KMS-11 (cell line): ENCODE results near the gene UTP25.

Experiments used
- H2AFZ ChIP-seq: fragments of 200-600 bp; sonication (generic); 2 replicates; pipeline ENCODE4 v1.6.1; 2016; ENCODE audit warnings: antibody characterized with exemption, mixed run types, low read depth
- H3K27ac ChIP-seq: fragments of 200-600 bp; sonication (generic); 2 replicates; pipeline ENCODE4 v1.6.1; 2016; ENCODE audit warnings: mild to moderate bottlenecking, mixed run types
- H3K27me3 ChIP-seq: fragments of 200-600 bp; sonication (generic); 2 replicates; pipeline ENCODE4 v1.6.1; 2017; ENCODE audit warnings: mild to moderate bottlenecking, low read depth, mixed run types, moderate library complexity; ENCODE audit not compliant: insufficient read depth
- H3K36me3 ChIP-seq: fragments of 200-600 bp; sonication (generic); 2 replicates; pipeline ENCODE4 v1.6.1; 2017; ENCODE audit warnings: mild to moderate bottlenecking, mixed run types; ENCODE audit not compliant: insufficient read depth
- H3K4me1 ChIP-seq: fragments of 200-600 bp; sonication (generic); 2 replicates; pipeline ENCODE4 v1.6.1; 2016; ENCODE audit warnings: mild to moderate bottlenecking, low read depth, mixed run types; ENCODE audit not compliant: poor library complexity, severe bottlenecking
- H3K4me2 ChIP-seq: fragments of 200-600 bp; sonication (generic); 2 replicates; pipeline ENCODE4 v1.7.0; 2016; ENCODE audit warnings: mild to moderate bottlenecking, mixed run types
- H3K4me3 ChIP-seq: fragments of 200-600 bp; sonication (generic); IDR thresholded peaks from 2 replicates; pipeline ENCODE4 v1.6.1; 2017; ENCODE audit warnings: low read depth, low read length, mixed read lengths; ENCODE audit not compliant: insufficient read depth
- H3K79me2 ChIP-seq: fragments of 200-600 bp; sonication (generic); 2 replicates; pipeline ENCODE4 v1.6.1; 2016; ENCODE audit warnings: low read depth, mixed run types; ENCODE audit not compliant: insufficient read depth
- H3K9ac ChIP-seq: fragments of 200-600 bp; sonication (generic); 2 replicates; pipeline ENCODE4 v1.6.1; 2016; ENCODE audit warnings: mild to moderate bottlenecking, mixed run types
- H4K20me1 ChIP-seq: fragments of 200-600 bp; sonication (generic); 2 replicates; pipeline ENCODE4 v1.6.1; 2016; ENCODE audit warnings: mild to moderate bottlenecking, mixed run types; ENCODE audit not compliant: insufficient read depth
- TF ChIP-seq, protein P1 (sequence below): fragments of 200-600 bp; sonication (generic); conservative IDR thresholded peaks from 2 replicates; pipeline ENCODE4 v1.6.1; 2017; ENCODE audit warnings: low read depth, mild to moderate bottlenecking, antibody characterized with exemption, low read length, moderate library complexity, mixed read lengths

Gene UTP25

DNA sequence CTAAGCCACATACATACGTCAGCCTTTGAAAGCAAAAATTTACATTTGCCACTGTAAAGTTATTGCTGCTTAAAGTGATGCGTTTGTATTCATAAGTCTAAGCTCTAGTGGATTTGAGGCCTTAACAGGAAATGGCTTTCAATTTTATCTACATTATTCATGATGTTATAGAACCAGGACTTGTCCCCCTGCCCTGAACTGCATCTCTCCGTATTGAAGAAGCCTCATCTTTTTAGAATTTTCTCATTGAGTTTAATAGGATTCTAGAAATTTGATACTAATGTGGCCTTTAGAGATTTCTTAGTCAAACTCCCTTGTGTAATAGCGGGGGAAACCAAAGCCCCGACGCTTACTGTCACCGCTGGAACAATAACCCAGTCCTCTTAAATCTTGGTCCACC, 9.9 kb downstream of the UTP25 start:
- Histone ChIP-seq H3K4me2 (no peak overlapping the region), H3K4me3 (no peak overlapping the region), H3K27ac (no peak overlapping the region), H4K20me1 (no peaks in the 10 kb centered on the region), H2AFZ (no peak overlapping the region), H3K79me2 (no peaks in the 10 kb centered on the region), H3K36me3 (peaks cover 48% of the 10 kb centered on the region; the same call in 1 of the 2 replicates), H3K27me3 (no peaks in the 10 kb centered on the region), H3K9ac (no peak overlapping the region), H3K4me1 (no peaks in the 10 kb centered on the region)
- TF ChIP-seq, protein P1, sequence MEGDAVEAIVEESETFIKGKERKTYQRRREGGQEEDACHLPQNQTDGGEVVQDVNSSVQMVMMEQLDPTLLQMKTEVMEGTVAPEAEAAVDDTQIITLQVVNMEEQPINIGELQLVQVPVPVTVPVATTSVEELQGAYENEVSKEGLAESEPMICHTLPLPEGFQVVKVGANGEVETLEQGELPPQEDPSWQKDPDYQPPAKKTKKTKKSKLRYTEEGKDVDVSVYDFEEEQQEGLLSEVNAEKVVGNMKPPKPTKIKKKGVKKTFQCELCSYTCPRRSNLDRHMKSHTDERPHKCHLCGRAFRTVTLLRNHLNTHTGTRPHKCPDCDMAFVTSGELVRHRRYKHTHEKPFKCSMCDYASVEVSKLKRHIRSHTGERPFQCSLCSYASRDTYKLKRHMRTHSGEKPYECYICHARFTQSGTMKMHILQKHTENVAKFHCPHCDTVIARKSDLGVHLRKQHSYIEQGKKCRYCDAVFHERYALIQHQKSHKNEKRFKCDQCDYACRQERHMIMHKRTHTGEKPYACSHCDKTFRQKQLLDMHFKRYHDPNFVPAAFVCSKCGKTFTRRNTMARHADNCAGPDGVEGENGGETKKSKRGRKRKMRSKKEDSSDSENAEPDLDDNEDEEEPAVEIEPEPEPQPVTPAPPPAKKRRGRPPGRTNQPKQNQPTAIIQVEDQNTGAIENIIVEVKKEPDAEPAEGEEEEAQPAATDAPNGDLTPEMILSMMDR = no peak

DNA sequence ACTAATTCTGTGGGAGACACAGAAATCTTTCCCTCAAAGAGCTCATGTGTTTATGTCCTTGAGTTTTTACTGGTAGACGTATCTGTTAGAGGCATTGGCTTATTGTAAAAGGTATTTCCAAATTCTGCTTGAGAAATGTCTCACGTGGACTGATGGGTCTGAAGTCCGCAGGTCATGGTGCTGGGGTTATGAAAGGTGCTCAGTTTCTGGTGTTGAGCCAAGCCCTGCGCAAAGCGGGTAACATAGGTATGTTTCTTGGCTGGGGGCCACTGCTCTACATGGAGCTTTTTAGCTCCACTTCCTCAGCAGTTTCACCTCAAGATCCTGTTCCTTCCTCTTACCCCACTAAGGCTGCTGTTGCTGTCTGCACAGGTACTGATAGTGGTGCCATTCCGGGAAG, 10.8 kb downstream of the UTP25 start:
- H3K27me3 ChIP-seq = no peaks in the 10 kb centered on the region

DNA sequence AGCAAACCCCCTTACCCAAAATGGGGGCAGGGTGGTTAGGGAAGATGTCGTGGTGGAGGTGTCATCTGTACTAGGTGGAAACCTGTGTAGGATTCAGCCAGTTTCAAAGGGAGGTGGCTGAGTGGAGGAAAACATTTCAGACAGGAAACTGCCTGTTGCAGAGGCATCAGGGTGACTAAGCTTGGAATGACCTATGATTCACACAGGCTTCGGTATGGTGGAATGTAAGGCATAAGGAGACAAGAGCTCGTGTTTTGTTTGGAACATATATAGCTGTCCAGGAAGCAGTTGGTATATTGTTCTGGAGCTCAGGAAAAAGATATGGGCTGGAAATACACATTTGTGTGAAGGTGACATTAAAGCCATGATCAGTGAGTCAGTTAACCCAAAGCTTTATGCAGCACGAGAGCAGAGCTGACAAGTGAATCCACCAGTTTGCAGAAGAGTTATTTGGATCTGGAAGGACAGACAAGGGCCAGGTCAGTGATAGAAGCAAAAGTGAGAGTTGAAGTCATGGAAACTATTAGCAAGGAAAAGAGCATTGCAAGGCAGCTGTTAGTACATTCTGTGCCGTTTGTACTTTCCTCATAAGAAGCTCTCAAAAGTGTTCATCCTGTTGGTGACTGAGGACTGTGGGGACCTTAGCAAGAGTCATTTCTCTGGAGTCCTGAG, 12.2 kb downstream of the UTP25 start:
- no peaks in the 10 kb centered on the region for H3K79me2 ChIP-seq
- no peaks in the 10 kb centered on the region for H3K27me3 ChIP-seq
- TF ChIP-seq, protein P1 = no peak
- H3K27ac ChIP-seq = no peak overlapping the region
- no peak overlapping the region for H3K4me2 ChIP-seq
- no peaks in the 10 kb centered on the region for H3K4me1 ChIP-seq
- H3K36me3 ChIP-seq = peaks cover 27% of the 10 kb centered on the region; the same call in 1 of the 2 replicates
- H2AFZ ChIP-seq = no peak overlapping the region
- H3K4me3 ChIP-seq = no peak overlapping the region
- no peak overlapping the region for H3K9ac ChIP-seq
- H4K20me1 ChIP-seq = no peaks in the 10 kb centered on the region

More for the DNA sequence above, 10.8 kb downstream of the UTP25 start:
- Histone ChIP-seq H3K79me2 (no peaks in the 10 kb centered on the region), H3K27ac (no peak overlapping the region), H2AFZ (no peak overlapping the region), H3K9ac (no peak overlapping the region), H3K4me3 (no peak overlapping the region), H3K36me3 (peaks cover 39% of the 10 kb centered on the region; the same call in 1 of the 2 replicates), H3K4me1 (no peaks in the 10 kb centered on the region), H3K4me2 (no peak overlapping the region), H4K20me1 (no peaks in the 10 kb centered on the region)
- TF ChIP-seq, protein P1 = no peak

DNA sequence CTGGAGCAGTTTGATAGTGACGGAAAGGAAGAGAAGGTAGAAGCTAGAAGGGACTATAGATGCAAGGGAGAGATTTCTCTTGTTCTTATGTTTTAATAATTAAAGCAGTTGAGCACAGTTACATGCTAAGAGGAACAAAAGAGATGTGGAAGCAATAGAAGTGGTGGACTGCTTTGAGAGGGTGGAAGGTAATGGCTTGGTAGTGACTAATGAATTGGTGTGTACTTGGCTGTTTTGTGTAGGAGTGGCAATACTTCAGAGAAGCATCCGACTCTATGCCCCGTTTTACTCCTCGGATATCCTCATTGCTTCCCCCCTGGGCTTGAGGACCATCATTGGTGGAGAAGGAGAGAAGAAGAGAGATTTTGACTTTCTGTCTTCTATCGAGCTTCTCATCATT, 12.8 kb downstream of the UTP25 start:
- no peak overlapping the region for H3K9ac ChIP-seq
- TF ChIP-seq, protein P1 = no peak
- no peaks in the 10 kb centered on the region; the same call in 1 of the 2 replicates for H3K79me2 ChIP-seq
- H2AFZ ChIP-seq = no peak overlapping the region
- H3K27ac ChIP-seq = no peak overlapping the region
- no peaks in the 10 kb centered on the region for H3K27me3 ChIP-seq
- no peak overlapping the region for H3K4me2 ChIP-seq
- no peaks in the 10 kb centered on the region for H3K4me1 ChIP-seq
- no peaks in the 10 kb centered on the region for H4K20me1 ChIP-seq
- no peak overlapping the region for H3K4me3 ChIP-seq
- peaks cover 22% of the 10 kb centered on the region; the same call in 1 of the 2 replicates for H3K36me3 ChIP-seq
